NCI-H2029 treated with DMSO at 0.1 percent for 48 hours (cell line): Measurements from ENCODE around the gene KRTAP19-7.

Source experiments
- DNase-seq: peaks from one replicate; lab custom pipeline; 2025; lab: John Stamatoyannopoulos, UW

Gene KRTAP19-7

GRCh38 chr21:30561264-30561895 is at the start of gene KRTAP19-7:
Gene KRTAP19-7 (minus strand): TSS chr21:30561314. CDS start chr21:30561289, 25 bp downstream.
- DNase-seq, result no peak

- DNase-seq, result no peak
Measured at GRCh38 chr21:30605968-30606367, 44.9 kb upstream of the KRTAP19-7 start.

- no peak for DNase-seq
Measured at GRCh38 chr21:30600787-30601186, 39.7 kb upstream of the KRTAP19-7 start, which contains the start of gene KRTAP22-1. Gene KRTAP22-1 (plus strand): TSS chr21:30601087.

- DNase-seq, result no peak
Measured at GRCh38 chr21:30598802-30599201, 37.7 kb upstream of the KRTAP19-7 start, which contains the start of gene KRTAP6-2. Gene KRTAP6-2 (minus strand): TSS chr21:30598902. CDS start chr21:30598874, 28 bp downstream.

GRCh38 chr21:30592140-30592539 is 31.0 kb upstream of the KRTAP19-7 start, which contains the start of gene KRTAP6-3:
Gene KRTAP6-3 (plus strand): TSS chr21:30592440. CDS start chr21:30592446, 6 bp downstream.
- DNase-seq, result no peak

- no peak for DNase-seq
Measured at GRCh38 chr21:30590297-30590696, 29.2 kb upstream of the KRTAP19-7 start, which contains the start of gene KRTAP22-2. Gene KRTAP22-2 (minus strand): TSS chr21:30590397.

GRCh38 chr21:30582870-30583269 is 21.8 kb upstream of the KRTAP19-7 start:
- no peak for DNase-seq

- no peak for DNase-seq
Measured at GRCh38 chr21:30580132-30580531, 19.0 kb upstream of the KRTAP19-7 start.

- no peak for DNase-seq
Measured at GRCh38 chr21:30579346-30579745, 18.2 kb upstream of the KRTAP19-7 start.

- DNase-seq, result no peak
Measured at GRCh38 chr21:30577766-30578165, 16.7 kb upstream of the KRTAP19-7 start.

GRCh38 chr21:30567617-30568016 is 6.5 kb upstream of the KRTAP19-7 start:
- no peak for DNase-seq

GRCh38 chr21:30563630-30564029 is 2.5 kb upstream of the KRTAP19-7 start:
- no peak for DNase-seq

GRCh38 chr21:30563072-30563471 is 2.0 kb upstream of the KRTAP19-7 start:
- no peak for DNase-seq

- no peak for DNase-seq
Measured at GRCh38 chr21:30561957-30562356, 843 bp upstream of the KRTAP19-7 start.

GRCh38 chr21:30555095-30555494 is 6.0 kb downstream of the KRTAP19-7 start:
- no peak for DNase-seq

GRCh38 chr21:30552782-30553181 is 8.3 kb downstream of the KRTAP19-7 start:
- no peak for DNase-seq

- no peak for DNase-seq
Measured at GRCh38 chr21:30541764-30542163, 19.4 kb downstream of the KRTAP19-7 start, which contains the start of gene KRTAP19-6. Gene KRTAP19-6 (minus strand): TSS chr21:30541864. CDS start chr21:30541833, 31 bp downstream.

GRCh38 chr21:30518876-30519275 is 42.2 kb downstream of the KRTAP19-7 start:
- DNase-seq, result no peak

- DNase-seq, result no peak
Measured at GRCh38 chr21:30515681-30516080, 45.4 kb downstream of the KRTAP19-7 start.
